Keratinocyte (primary cell): ENCODE data around the gene CASTOR2. TPM values are rescaled to one million over a fixed set of nuclear protein-coding genes. Genes with fewer than 3 reads are reported as not detected.

Source experiments
- DNase-seq: peaks from one replicate; pipeline ENCODE4 v3.0.0-alpha.2; 2011; ENCODE audit warnings: low read depth, missing footprints, low spot score
- FAIRE-seq: peaks from 2 replicates; lab custom pipeline; 2011; peaks lifted over from hg19 to GRCh38; lab: Jason Lieb, UNC
- H2AFZ ChIP-seq: 2 replicates; pipeline ENCODE4 v1.6.0; 2012; ENCODE audit warnings: low read length, control low read depth, inconsistent platforms; ENCODE audit not compliant: control insufficient read depth
- H3K27ac ChIP-seq: 2 replicates; pipeline ENCODE4 v1.5.1; 2011; ENCODE audit warnings: low read length; ENCODE audit not compliant: control insufficient read depth, insufficient read depth
- H3K27me3 ChIP-seq: 3 replicates; pipeline ENCODE4 v1.6.0; 2011; ENCODE audit warnings: low read length; ENCODE audit not compliant: control insufficient read depth, insufficient read depth; ENCODE audit errors: extremely low read depth
- H3K36me3 ChIP-seq, 2 experiments: 2 replicates in 1 of 2; 3 replicates in 1 of 2; pipeline ENCODE4 v1.5.1; 2011; ENCODE audit warnings: low read length in 2 of 2, mild to moderate bottlenecking in 1 of 2; ENCODE audit not compliant: control insufficient read depth in 2 of 2, insufficient read depth in 2 of 2; ENCODE audit errors: extremely low read depth in 1 of 2
- H3K4me1 ChIP-seq: 3 replicates; pipeline ENCODE4 v1.5.1; 2011; ENCODE audit warnings: low read length; ENCODE audit not compliant: control insufficient read depth, insufficient read depth; ENCODE audit errors: extremely low read depth
- H3K4me2 ChIP-seq: 3 replicates; pipeline ENCODE4 v1.6.0; 2011; ENCODE audit warnings: low read depth, low read length; ENCODE audit not compliant: control insufficient read depth, insufficient read depth; ENCODE audit errors: extremely low read depth
- H3K4me3 ChIP-seq, 3 experiments: fragments of 200-600 bp in 1 of 3; sonication (generic) in 1 of 3; 2 replicates in 2 of 3; 3 replicates in 1 of 3; pipeline ENCODE4 v1.5.1; 2011 to 2016; ENCODE audit warnings: low read length in 3 of 3, mild to moderate bottlenecking in 3 of 3, control low read depth in 2 of 3, inconsistent platforms in 1 of 3, low read depth in 1 of 3, mixed read lengths in 1 of 3, mixed run types in 1 of 3, moderate library complexity in 1 of 3; ENCODE audit not compliant: control insufficient read depth in 2 of 3, insufficient read depth in 2 of 3; ENCODE audit errors: extremely low read depth in 1 of 3
- H3K79me2 ChIP-seq: 2 replicates; pipeline ENCODE4 v1.6.0; 2012; ENCODE audit warnings: low read length; ENCODE audit not compliant: control insufficient read depth, insufficient read depth
- H3K9ac ChIP-seq: 3 replicates; pipeline ENCODE4 v1.6.0; 2011; ENCODE audit warnings: low read length; ENCODE audit not compliant: control insufficient read depth, insufficient read depth; ENCODE audit errors: extremely low read depth
- H3K9me1 ChIP-seq: 3 replicates; pipeline ENCODE4 v1.6.0; 2011; ENCODE audit warnings: low read length; ENCODE audit not compliant: control insufficient read depth, insufficient read depth; ENCODE audit errors: extremely low read depth
- H3K9me3 ChIP-seq: 2 replicates; pipeline ENCODE4 v1.5.1; 2012; ENCODE audit warnings: low read depth, low read length; ENCODE audit not compliant: control insufficient read depth
- H4K20me1 ChIP-seq: 3 replicates; pipeline ENCODE4 v1.6.0; 2011; ENCODE audit warnings: low read length; ENCODE audit not compliant: control insufficient read depth, insufficient read depth; ENCODE audit errors: extremely low read depth
- EZH2 ChIP-seq: IDR thresholded peaks from one replicate; pipeline ENCODE4 v1.6.1; 2012; ENCODE audit warnings: inconsistent platforms, mild to moderate bottlenecking, low read length, moderate library complexity
- dilution Hi-C: fragments of 300-500 bp; cut with MboI; formaldehyde crosslinking; loops from one replicate; pipeline ENCODE4 v1.7.0; 2020; ENCODE audit warnings: low sequenced_read_pairs; ENCODE audit not compliant: extremely low pct_ligation_motif_present
- polyA plus RNA-seq, 5 experiments: library from polyadenylated mRNA; depleted of rRNA in 3 of 5; stranded (reverse) in 3 of 5; stranded (forward) in 1 of 5; unstranded in 1 of 5; fragments of >200 nt; gene quantifications; 1 replicate in 1 of 5; 2 replicates in 3 of 5; 3 replicates in 1 of 5; pipeline versions ENCODE4 v1.2.1 to v1.2.3, GENCODE V29; 2011 to 2012; ENCODE audit warnings: missing spikeins in 2 of 5, low read depth in 1 of 5, low replicate concordance in 1 of 5
- TF ChIP-seq, protein P1 (sequence below), 3 experiments: IDR thresholded peaks in 1 of 3; conservative IDR thresholded peaks in 1 of 3; optimal IDR thresholded peaks in 1 of 3; 2 replicates in 2 of 3; 3 replicates in 1 of 3; pipeline versions ENCODE3 to v1.5.1; 2011; ENCODE audit warnings: low read length in 3 of 3, mild to moderate bottlenecking in 3 of 3, moderate library complexity in 2 of 3, control low read depth in 1 of 3, inconsistent platforms in 1 of 3; ENCODE audit not compliant: insufficient read depth in 2 of 3; ENCODE audit errors: extremely low read depth in 1 of 3

CASTOR2 gene
- polyA plus RNA-seq, 1 donor (not counting 4 experiments of a cell fraction or from before 2014, with no cell fraction given) = 0.75 TPM

DNA sequence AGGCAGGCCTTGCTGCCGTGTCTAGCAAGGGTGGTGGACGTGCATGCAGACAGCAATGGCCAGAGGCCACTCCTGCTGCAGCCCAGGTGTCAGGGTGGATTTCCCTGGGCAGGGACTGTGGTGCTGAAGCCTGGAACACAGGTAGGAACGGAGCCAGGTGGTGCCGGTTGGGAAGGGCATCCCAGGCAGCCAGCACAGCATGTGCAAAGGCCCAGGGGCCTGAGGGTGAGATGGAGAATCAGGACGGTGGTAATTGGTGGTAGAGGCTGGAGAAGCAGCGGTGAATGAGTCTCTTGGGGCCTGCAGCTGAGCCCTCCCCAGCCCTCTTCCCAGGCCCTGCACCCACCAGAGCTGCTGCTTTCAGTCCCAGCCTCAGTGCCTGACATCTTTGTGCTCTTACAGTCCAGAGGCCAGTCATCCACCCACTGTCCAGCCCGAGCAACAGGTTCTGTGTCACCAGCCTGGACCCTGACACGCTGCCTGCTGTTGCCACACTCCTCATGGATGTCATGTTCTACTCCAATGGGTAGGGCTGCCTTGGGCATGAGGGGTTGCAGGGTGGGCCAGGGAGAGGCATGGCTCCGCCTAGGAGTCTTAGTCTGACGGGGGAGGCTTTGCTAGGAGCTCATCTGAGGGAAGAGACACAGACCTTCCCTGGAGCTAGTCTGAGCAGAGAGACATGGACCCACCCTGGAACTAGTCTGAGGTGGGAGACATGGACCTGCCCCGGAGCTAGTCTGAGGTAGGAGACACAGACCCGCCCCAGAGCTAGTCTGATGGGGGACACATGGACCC is 54.3 kb downstream of the CASTOR2 start:
- no peaks in the 10 kb centered on the region for H3K4me1 ChIP-seq
- H3K9me3 ChIP-seq = no peaks in the 10 kb centered on the region
- no peak overlapping the region for H3K4me2 ChIP-seq
- FAIRE-seq (no peak), DNase-seq (no peak)
- no peak overlapping the region for H3K4me3 ChIP-seq
- no peak for TF ChIP-seq EZH2
- TF ChIP-seq, protein P1, sequence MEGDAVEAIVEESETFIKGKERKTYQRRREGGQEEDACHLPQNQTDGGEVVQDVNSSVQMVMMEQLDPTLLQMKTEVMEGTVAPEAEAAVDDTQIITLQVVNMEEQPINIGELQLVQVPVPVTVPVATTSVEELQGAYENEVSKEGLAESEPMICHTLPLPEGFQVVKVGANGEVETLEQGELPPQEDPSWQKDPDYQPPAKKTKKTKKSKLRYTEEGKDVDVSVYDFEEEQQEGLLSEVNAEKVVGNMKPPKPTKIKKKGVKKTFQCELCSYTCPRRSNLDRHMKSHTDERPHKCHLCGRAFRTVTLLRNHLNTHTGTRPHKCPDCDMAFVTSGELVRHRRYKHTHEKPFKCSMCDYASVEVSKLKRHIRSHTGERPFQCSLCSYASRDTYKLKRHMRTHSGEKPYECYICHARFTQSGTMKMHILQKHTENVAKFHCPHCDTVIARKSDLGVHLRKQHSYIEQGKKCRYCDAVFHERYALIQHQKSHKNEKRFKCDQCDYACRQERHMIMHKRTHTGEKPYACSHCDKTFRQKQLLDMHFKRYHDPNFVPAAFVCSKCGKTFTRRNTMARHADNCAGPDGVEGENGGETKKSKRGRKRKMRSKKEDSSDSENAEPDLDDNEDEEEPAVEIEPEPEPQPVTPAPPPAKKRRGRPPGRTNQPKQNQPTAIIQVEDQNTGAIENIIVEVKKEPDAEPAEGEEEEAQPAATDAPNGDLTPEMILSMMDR (optimal IDR thresholded peaks at IDR 0.05 in 1 of 3, IDR thresholded peaks at IDR 0.05 in 1 of 3, conservative IDR thresholded peaks at IDR 0.05 in 1 of 3; ENCODE audit: extremely low read depth in 1 of 3, insufficient read depth in 2 of 3, low read length in 3 of 3) = no peak
- peaks cover 0 to 3% of the 10 kb centered on the region in 2 experiments for H3K36me3 ChIP-seq
- dilution Hi-C loops = no loop called here
- H3K9ac ChIP-seq = no peak overlapping the region
- no peak overlapping the region for H2AFZ ChIP-seq
- H3K9me1 ChIP-seq = no peaks in the 10 kb centered on the region
- H3K27ac ChIP-seq = no peak overlapping the region
- no peaks in the 10 kb centered on the region for H3K79me2 ChIP-seq
- H3K27me3 ChIP-seq = no peaks in the 10 kb centered on the region
- no peaks in the 10 kb centered on the region for H4K20me1 ChIP-seq

DNA sequence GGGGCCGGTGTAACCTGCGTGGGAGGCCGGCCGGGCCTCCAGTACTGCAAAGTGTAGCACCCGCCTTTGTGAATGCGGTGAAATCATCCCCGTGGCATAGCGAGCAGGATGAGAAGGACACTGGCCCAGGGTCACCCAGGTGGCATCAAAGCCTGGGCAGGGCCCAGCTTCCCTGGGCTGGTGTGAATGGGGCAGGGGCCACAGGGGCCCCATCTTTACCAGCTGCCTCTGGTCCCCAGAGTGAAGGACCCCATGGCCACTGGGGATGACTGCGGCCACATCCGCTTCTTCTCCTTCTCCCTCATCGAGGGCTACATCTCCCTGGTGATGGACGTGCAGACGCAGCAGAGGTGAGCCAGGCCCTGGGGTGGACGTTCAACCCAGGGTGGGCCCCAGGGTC is 55.3 kb downstream of the CASTOR2 start:
- no peak for FAIRE-seq
- dilution Hi-C loops = no loop called here
- TF ChIP-seq, protein P1 (optimal IDR thresholded peaks at IDR 0.05 in 1 of 3, IDR thresholded peaks at IDR 0.05 in 1 of 3, conservative IDR thresholded peaks at IDR 0.05 in 1 of 3; ENCODE audit: extremely low read depth in 1 of 3, insufficient read depth in 2 of 3, low read length in 3 of 3) = no peak
- TF ChIP-seq EZH2 = no peak

More for the DNA sequence above, 55.3 kb downstream of the CASTOR2 start:
- no peaks in the 10 kb centered on the region for H3K9me3 ChIP-seq
- no peak overlapping the region for H3K27ac ChIP-seq
- no peak for DNase-seq
- no peaks in the 10 kb centered on the region for H4K20me1 ChIP-seq
- H2AFZ ChIP-seq = no peak overlapping the region
- H3K79me2 ChIP-seq = no peaks in the 10 kb centered on the region
- no peak overlapping the region for H3K9ac ChIP-seq
- peaks cover 0 to 3% of the 10 kb centered on the region in 2 experiments for H3K36me3 ChIP-seq
- no peaks in the 10 kb centered on the region for H3K4me1 ChIP-seq
- H3K27me3 ChIP-seq = no peaks in the 10 kb centered on the region
- H3K4me3 ChIP-seq = no peak overlapping the region
- H3K4me2 ChIP-seq = no peak overlapping the region
- no peaks in the 10 kb centered on the region for H3K9me1 ChIP-seq
